ENCODE measurements around the gene PIK3C2G. TPM values are rescaled to one million over a fixed set of nuclear protein-coding genes. Genes with fewer than 3 reads are reported as not detected.

PIK3C2G gene
- total RNA-seq, 1 donor from 2014 or later, result 2.7 TPM

DNA sequence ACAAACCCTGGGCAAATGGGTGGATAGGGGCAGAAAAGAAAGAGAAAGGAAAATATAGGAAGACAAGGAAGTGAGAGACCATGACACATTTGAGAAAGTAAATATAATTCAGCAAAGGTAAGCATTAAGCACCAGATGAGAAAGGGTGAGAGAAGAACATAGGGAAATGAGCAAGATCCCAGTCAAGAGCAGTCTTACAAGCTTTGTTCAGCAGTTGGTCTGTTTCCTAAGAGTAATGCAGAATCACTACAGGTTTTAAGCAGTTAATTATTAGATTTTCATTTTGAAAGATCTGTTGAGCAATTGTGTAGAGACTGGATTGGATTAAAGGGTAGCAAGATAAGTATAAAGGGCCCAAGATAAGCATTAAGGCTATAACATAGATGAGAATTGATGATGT lies 330.2 kb downstream of the PIK3C2G start:
- Mint-ChIP-seq H3K4me3 (no peak overlapping the region), H3K9me3 (peaks cover 30% of the 10 kb centered on the region), H3K4me1 (peaks cover 7% of the 10 kb centered on the region), H3K36me3 (peaks cover 9% of the 10 kb centered on the region), H3K27ac (no peak overlapping the region), H3K27me3 (ENCODE audit: low read depth) (no peaks in the 10 kb centered on the region)
- TF ChIP-seq, protein P1, sequence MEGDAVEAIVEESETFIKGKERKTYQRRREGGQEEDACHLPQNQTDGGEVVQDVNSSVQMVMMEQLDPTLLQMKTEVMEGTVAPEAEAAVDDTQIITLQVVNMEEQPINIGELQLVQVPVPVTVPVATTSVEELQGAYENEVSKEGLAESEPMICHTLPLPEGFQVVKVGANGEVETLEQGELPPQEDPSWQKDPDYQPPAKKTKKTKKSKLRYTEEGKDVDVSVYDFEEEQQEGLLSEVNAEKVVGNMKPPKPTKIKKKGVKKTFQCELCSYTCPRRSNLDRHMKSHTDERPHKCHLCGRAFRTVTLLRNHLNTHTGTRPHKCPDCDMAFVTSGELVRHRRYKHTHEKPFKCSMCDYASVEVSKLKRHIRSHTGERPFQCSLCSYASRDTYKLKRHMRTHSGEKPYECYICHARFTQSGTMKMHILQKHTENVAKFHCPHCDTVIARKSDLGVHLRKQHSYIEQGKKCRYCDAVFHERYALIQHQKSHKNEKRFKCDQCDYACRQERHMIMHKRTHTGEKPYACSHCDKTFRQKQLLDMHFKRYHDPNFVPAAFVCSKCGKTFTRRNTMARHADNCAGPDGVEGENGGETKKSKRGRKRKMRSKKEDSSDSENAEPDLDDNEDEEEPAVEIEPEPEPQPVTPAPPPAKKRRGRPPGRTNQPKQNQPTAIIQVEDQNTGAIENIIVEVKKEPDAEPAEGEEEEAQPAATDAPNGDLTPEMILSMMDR (IDR thresholded peaks at IDR 0.05; ENCODE audit: unreplicated experiment), result no peak
- no peak for DNase-seq (ENCODE audit: low spot score in 2 of 2, unreplicated experiment in 2 of 2)

GRCh38 chr12:18595412-18595811 lies 334.1 kb downstream of the PIK3C2G start:
- Mint-ChIP-seq H3K4me3 (no peak overlapping the region), H3K27ac (no peak overlapping the region), H3K36me3 (no peaks in the 10 kb centered on the region), H3K9me3 (peaks cover 5% of the 10 kb centered on the region), H3K4me1 (peaks cover 7% of the 10 kb centered on the region), H3K27me3 (ENCODE audit: low read depth) (no peaks in the 10 kb centered on the region)
- TF ChIP-seq, protein P1 (IDR thresholded peaks at IDR 0.05; ENCODE audit: unreplicated experiment), result no peak
- DNase-seq (ENCODE audit: low spot score in 2 of 2, unreplicated experiment in 2 of 2), result no peak

- TF ChIP-seq, protein P1 (IDR thresholded peaks at IDR 0.05; ENCODE audit: unreplicated experiment), result no peak
- H3K36me3 Mint-ChIP-seq, result no peaks in the 10 kb centered on the region
- H3K9me3 Mint-ChIP-seq, result peaks cover 31% of the 10 kb centered on the region
- DNase-seq (ENCODE audit: low spot score in 2 of 2, unreplicated experiment in 2 of 2), result no peak
- H3K4me3 Mint-ChIP-seq, result no peak overlapping the region
- H3K4me1 Mint-ChIP-seq, result no peaks in the 10 kb centered on the region
- H3K27ac Mint-ChIP-seq, result no peak overlapping the region
- H3K27me3 Mint-ChIP-seq (ENCODE audit: low read depth), result no peaks in the 10 kb centered on the region
These were observed 340.6 kb downstream of the PIK3C2G start for GRCh38 chr12:18601962-18602361.

GRCh38 chr12:18612971-18613370 lies 351.7 kb downstream of the PIK3C2G start:
- no peaks in the 10 kb centered on the region for H3K27me3 Mint-ChIP-seq (ENCODE audit: low read depth)
- no peak overlapping the region for H3K27ac Mint-ChIP-seq
- H3K4me1 Mint-ChIP-seq, result no peaks in the 10 kb centered on the region
- DNase-seq (ENCODE audit: low spot score in 2 of 2, unreplicated experiment in 2 of 2), result no peak
- TF ChIP-seq, protein P1 (IDR thresholded peaks at IDR 0.05; ENCODE audit: unreplicated experiment), result no peak
- no peaks in the 10 kb centered on the region for H3K9me3 Mint-ChIP-seq
- H3K4me3 Mint-ChIP-seq, result no peak overlapping the region
- no peaks in the 10 kb centered on the region for H3K36me3 Mint-ChIP-seq

GRCh38 chr12:18620986-18621385 lies 359.7 kb downstream of the PIK3C2G start:
- no peaks in the 10 kb centered on the region for H3K36me3 Mint-ChIP-seq
- peaks cover 34% of the 10 kb centered on the region for H3K9me3 Mint-ChIP-seq
- no peak for DNase-seq (ENCODE audit: low spot score in 2 of 2, unreplicated experiment in 2 of 2)
- no peaks in the 10 kb centered on the region for H3K4me1 Mint-ChIP-seq
- no peak overlapping the region for H3K27ac Mint-ChIP-seq
- H3K4me3 Mint-ChIP-seq, result no peak overlapping the region
- TF ChIP-seq, protein P1 (IDR thresholded peaks at IDR 0.05; ENCODE audit: unreplicated experiment), result no peak
- H3K27me3 Mint-ChIP-seq (ENCODE audit: low read depth), result no peaks in the 10 kb centered on the region

GRCh38 chr12:18629445-18629844 lies 368.1 kb downstream of the PIK3C2G start:
- Mint-ChIP-seq H3K27me3 (ENCODE audit: low read depth) (no peaks in the 10 kb centered on the region), H3K4me3 (no peak overlapping the region), H3K27ac (no peak overlapping the region), H3K36me3 (peaks cover 7% of the 10 kb centered on the region), H3K9me3 (peaks cover 29% of the 10 kb centered on the region), H3K4me1 (no peaks in the 10 kb centered on the region)
- TF ChIP-seq, protein P1 (IDR thresholded peaks at IDR 0.05; ENCODE audit: unreplicated experiment), result no peak
- DNase-seq (ENCODE audit: low spot score in 2 of 2, unreplicated experiment in 2 of 2), result no peak

Measured in mesothelial cell of epicardium (in vitro differentiated cells).